ENCODE measurements around the gene HRH3.

The HRH3 gene

GRCh38 chr20:62266340-62266739, 46.3 kb upstream of the HRH3 start:
- no peaks in the 10 kb centered on the region for H3K9me3 ChIP-seq (ENCODE audit: control insufficient read depth, insufficient read depth, low read depth, low read length)
- no peak overlapping the region for H3K27ac ChIP-seq (ENCODE audit: extremely low read depth, low read depth, low read length)
- CTCF ChIA-PET: no interaction called here
- TF ChIP-seq SP2 (tag by site-specific recombination; IDR thresholded peaks at IDR 0.05) (peak; percentile 26; the same call in 1 of the 2 replicates), SETDB1 (IDR thresholded peaks at IDR 0.05; ENCODE audit: insufficient read length, low read length) (no peak), ZNF645 (tag by site-specific recombination; IDR thresholded peaks at IDR 0.05) (no peak), ZNF133 (tag by site-specific recombination; IDR thresholded peaks at IDR 0.05) (no peak)
- POLR2A ChIA-PET: no interaction called here
- H3K4me1 ChIP-seq (ENCODE audit: control insufficient read depth, insufficient read depth, low read length): no peaks in the 10 kb centered on the region
- H3K36me3 ChIP-seq (ENCODE audit: control insufficient read depth in 2 of 2, insufficient read depth in 1 of 2, low read length in 2 of 2): peaks cover 4 to 68% of the 10 kb centered on the region in 2 experiments; a peak in 2 of 3 replicates
- H3K4me3 ChIP-seq (ENCODE audit: low read depth, low read length): no peak overlapping the region

DNA sequence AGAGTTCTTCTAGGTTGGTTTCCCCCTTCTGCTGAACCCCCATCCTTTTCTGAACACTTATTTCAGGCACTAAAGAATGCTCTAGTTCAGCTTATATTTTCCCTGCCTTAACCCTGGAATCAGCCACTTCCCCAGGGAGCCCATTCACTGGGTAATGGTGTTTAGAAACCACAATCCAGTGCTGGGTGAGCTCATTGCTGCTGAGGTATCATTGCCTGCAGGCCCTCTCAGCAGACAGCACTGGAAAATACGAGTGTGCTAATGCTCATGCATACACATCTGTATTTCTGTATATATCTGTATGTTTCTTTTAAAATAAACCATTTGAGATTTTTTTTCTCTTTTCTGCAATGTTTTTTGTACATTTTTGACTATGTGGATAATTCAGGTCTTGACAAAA, 45.3 kb upstream of the HRH3 start:
- no peak overlapping the region for H3K4me3 ChIP-seq (ENCODE audit: low read depth, low read length)
- no peaks in the 10 kb centered on the region for H3K9me3 ChIP-seq (ENCODE audit: control insufficient read depth, insufficient read depth, low read depth, low read length)
- H3K36me3 ChIP-seq (ENCODE audit: control insufficient read depth in 2 of 2, insufficient read depth in 1 of 2, low read length in 2 of 2): peaks cover 4 to 78% of the 10 kb centered on the region in 2 experiments; a peak in 2 of 3 replicates
- H3K27ac ChIP-seq (ENCODE audit: extremely low read depth, low read depth, low read length): no peak overlapping the region
- TF ChIP-seq ZNF391 (tag by site-specific recombination; IDR thresholded peaks at IDR 0.05; ENCODE audit: borderline replicate concordance, low read depth) (no peak), SETDB1 (IDR thresholded peaks at IDR 0.05; ENCODE audit: insufficient read length, low read length) (peak; percentile 74)
- ChIA-PET CTCF (no interaction called here), POLR2A (no interaction called here)
- H3K4me1 ChIP-seq (ENCODE audit: control insufficient read depth, insufficient read depth, low read length): no peaks in the 10 kb centered on the region

DNA sequence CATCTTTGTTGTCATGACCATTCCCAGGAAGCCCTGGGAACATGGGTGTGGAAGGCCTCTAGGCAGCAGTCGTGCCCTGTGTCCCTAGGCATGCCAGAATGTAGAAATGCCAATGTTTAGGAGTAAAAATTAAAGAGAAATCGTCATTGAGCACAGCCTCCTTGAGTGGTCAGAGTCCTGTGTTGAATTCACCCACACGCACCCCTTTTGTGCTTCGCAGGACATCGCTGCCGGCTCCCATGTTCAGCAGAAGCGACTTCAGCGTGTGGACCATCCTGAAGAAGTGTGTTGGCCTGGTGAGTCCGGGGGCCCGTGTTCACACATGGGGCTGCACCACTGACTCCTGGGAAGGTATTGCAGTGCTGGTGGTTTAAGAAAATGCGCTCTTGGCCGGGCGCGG, 43.3 kb upstream of the HRH3 start:
- POLR2A ChIA-PET: no interaction called here
- Histone ChIP-seq H3K27ac (ENCODE audit: extremely low read depth, low read depth, low read length) (no peak overlapping the region), H3K36me3 (ENCODE audit: control insufficient read depth in 2 of 2, insufficient read depth in 1 of 2, low read length in 2 of 2) (peaks cover 4 to 86% of the 10 kb centered on the region in 2 experiments; a peak in 2 of 3 replicates), H3K9me3 (ENCODE audit: control insufficient read depth, insufficient read depth, low read depth, low read length) (no peaks in the 10 kb centered on the region), H3K4me1 (ENCODE audit: control insufficient read depth, insufficient read depth, low read length) (no peaks in the 10 kb centered on the region), H3K4me3 (ENCODE audit: low read depth, low read length) (no peak overlapping the region)
- CTCF ChIA-PET: no interaction called here
- TF ChIP-seq SP3 (tag by site-specific recombination; IDR thresholded peaks at IDR 0.05): no peak
- no peak for TF ChIP-seq ZNF24 (tag by site-specific recombination; IDR thresholded peaks at IDR 0.05)
- TF ChIP-seq ZNF544 (tag by site-specific recombination; IDR thresholded peaks at IDR 0.05): no peak
- no peak for TF ChIP-seq ZFHX2 (tag by site-specific recombination; conservative IDR thresholded peaks at IDR 0.05)
- TF ChIP-seq ZNF37A (tag by site-specific recombination; IDR thresholded peaks at IDR 0.05): no peak
- TF ChIP-seq ZNF555 (tag by site-specific recombination; conservative IDR thresholded peaks at IDR 0.05): no peak

GRCh38 chr20:62262064-62262463, 42.0 kb upstream of the HRH3 start:
- Histone ChIP-seq H3K36me3 (ENCODE audit: control insufficient read depth in 2 of 2, insufficient read depth in 1 of 2, low read length in 2 of 2) (peaks cover 4 to 92% of the 10 kb centered on the region in 2 experiments; a peak in 2 of 3 replicates), H3K4me1 (ENCODE audit: control insufficient read depth, insufficient read depth, low read length) (no peaks in the 10 kb centered on the region), H3K27ac (ENCODE audit: extremely low read depth, low read depth, low read length) (no peak overlapping the region), H3K9me3 (ENCODE audit: control insufficient read depth, insufficient read depth, low read depth, low read length) (no peaks in the 10 kb centered on the region), H3K4me3 (ENCODE audit: low read depth, low read length) (no peak overlapping the region)
- POLR2A ChIA-PET: interaction anchor here (0.6 kb wide), 1 partner anchor 45 kb away, joined by 6 read pairs; no protein-coding TSS in a partner anchor
- TF ChIP-seq, protein P1, sequence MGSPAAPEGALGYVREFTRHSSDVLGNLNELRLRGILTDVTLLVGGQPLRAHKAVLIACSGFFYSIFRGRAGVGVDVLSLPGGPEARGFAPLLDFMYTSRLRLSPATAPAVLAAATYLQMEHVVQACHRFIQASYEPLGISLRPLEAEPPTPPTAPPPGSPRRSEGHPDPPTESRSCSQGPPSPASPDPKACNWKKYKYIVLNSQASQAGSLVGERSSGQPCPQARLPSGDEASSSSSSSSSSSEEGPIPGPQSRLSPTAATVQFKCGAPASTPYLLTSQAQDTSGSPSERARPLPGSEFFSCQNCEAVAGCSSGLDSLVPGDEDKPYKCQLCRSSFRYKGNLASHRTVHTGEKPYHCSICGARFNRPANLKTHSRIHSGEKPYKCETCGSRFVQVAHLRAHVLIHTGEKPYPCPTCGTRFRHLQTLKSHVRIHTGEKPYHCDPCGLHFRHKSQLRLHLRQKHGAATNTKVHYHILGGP (tag by site-specific recombination; IDR thresholded peaks at IDR 0.05): no peak
- TF ChIP-seq GLIS2 (tag by site-specific recombination; IDR thresholded peaks at IDR 0.05) (no peak), OSR2 (tag by site-specific recombination; IDR thresholded peaks at IDR 0.05) (no peak)
- CTCF ChIA-PET: no interaction called here

DNA sequence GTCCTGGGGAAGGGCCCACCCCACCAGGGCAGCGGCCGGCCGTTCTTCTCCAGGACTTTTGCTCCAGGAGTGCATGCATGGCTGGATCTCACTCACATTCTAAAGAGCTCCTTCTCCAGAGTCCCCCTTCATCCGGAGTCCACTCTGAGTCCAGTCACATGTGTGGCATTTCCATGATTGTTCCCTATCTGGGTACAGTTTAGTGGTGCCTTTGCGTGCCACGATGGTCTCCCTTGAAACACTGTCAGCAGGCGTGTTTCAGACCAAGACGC, 39.2 kb upstream of the HRH3 start:
- Histone ChIP-seq H3K36me3 (ENCODE audit: control insufficient read depth in 2 of 2, insufficient read depth in 1 of 2, low read length in 2 of 2) (peaks cover 4 to 80% of the 10 kb centered on the region in 2 experiments; a peak in 2 of 3 replicates), H3K27ac (ENCODE audit: extremely low read depth, low read depth, low read length) (no peak overlapping the region), H3K9me3 (ENCODE audit: control insufficient read depth, insufficient read depth, low read depth, low read length) (no peaks in the 10 kb centered on the region), H3K4me3 (ENCODE audit: low read depth, low read length) (no peak overlapping the region), H3K4me1 (ENCODE audit: control insufficient read depth, insufficient read depth, low read length) (no peaks in the 10 kb centered on the region)
- CTCF ChIA-PET: interaction anchor here (1.0 kb wide), 1 partner anchor 150 kb away, joined by 3 read pairs; no protein-coding TSS in a partner anchor
- POLR2A ChIA-PET: no interaction called here
- TF ChIP-seq ZSCAN18 (tag by site-specific recombination; IDR thresholded peaks at IDR 0.05) (no peak), ZNF776 (tag by site-specific recombination; IDR thresholded peaks at IDR 0.05; ENCODE audit: borderline replicate concordance) (no peak), ZNF302 (tag by site-specific recombination; IDR thresholded peaks at IDR 0.05; ENCODE audit: low read depth) (no peak), ZNF610 (tag by site-specific recombination; IDR thresholded peaks at IDR 0.05; ENCODE audit: borderline replicate concordance) (no peak), ZNF48 (tag by site-specific recombination; IDR thresholded peaks at IDR 0.05) (no peak), ZNF37A (tag by site-specific recombination; IDR thresholded peaks at IDR 0.05) (no peak), ZNF19 (tag by site-specific recombination; IDR thresholded peaks at IDR 0.05; ENCODE audit: low read depth) (no peak), ZNF501 (tag by site-specific recombination; IDR thresholded peaks at IDR 0.05) (no peak), SETDB1 (IDR thresholded peaks at IDR 0.05; ENCODE audit: insufficient read length, low read length) (no peak)
- TF ChIP-seq, protein P1 (tag by site-specific recombination; IDR thresholded peaks at IDR 0.05): no peak

Measured in HEK293 (cell line).